Mucosa of rectum (tissue), 2 donors: ENCODE data around the gene SGMS2.

ENCODE experiments used
- H3K27ac ChIP-seq, 2 donors: one replicate each; pipeline ENCODE4 v1.7.0; 2013; ENCODE audit warnings: inconsistent platforms in 2 of 2, low read depth in 2 of 2, low read length in 2 of 2
- H3K27me3 ChIP-seq, 2 donors: one replicate each; pipeline ENCODE4 v1.7.0; 2013; ENCODE audit warnings: low read length in 2 of 2; ENCODE audit not compliant: control insufficient read depth in 2 of 2, insufficient read depth in 2 of 2
- H3K36me3 ChIP-seq, 2 donors: one replicate each; pipeline ENCODE4 v1.7.0; 2013; ENCODE audit warnings: low read length in 2 of 2; ENCODE audit not compliant: control insufficient read depth in 2 of 2, insufficient read depth in 2 of 2
- H3K4me1 ChIP-seq, 2 donors: one replicate each; pipeline ENCODE4 v1.7.0; 2013; ENCODE audit warnings: low read length in 2 of 2, mild to moderate bottlenecking in 1 of 2; ENCODE audit not compliant: control insufficient read depth in 2 of 2, insufficient read depth in 2 of 2
- H3K4me3 ChIP-seq, 2 donors: one replicate each; pipeline ENCODE4 v1.7.0; 2013; ENCODE audit warnings: low read length in 2 of 2
- H3K9ac ChIP-seq, 2 donors: one replicate each; pipeline ENCODE4 v1.7.0; 2013; ENCODE audit warnings: low read length in 2 of 2, low read depth in 1 of 2, mild to moderate bottlenecking in 1 of 2
- H3K9me3 ChIP-seq, 2 donors: one replicate each; pipeline ENCODE4 v1.7.0; 2013; ENCODE audit warnings: low read length in 2 of 2; ENCODE audit not compliant: control insufficient read depth in 2 of 2
- donor health status: healthy.
- donor health status: Normal muscosa, but diverticular disease.

The SGMS2 gene

DNA sequence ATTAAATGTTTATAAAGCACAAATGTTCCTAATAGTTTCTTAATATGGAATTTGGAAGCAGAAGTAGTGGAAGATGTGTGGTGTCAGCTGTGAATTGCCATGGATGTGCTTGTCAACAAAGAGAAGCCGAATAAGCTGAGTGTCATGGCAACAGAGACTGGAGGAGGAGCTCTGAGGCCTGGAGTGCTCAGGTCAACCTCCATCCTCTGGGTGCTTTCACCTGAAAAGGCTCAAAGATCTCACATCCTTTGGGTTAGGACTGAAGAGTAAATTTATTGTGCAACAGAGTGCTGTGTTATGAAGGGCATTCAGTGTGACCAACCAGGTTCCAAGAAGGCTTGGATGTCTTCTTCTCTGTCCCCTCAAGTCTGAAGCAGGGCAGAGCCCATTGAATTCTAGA, 18.7 kb downstream of the SGMS2 start:
- Histone ChIP-seq H3K9me3 (no peaks in the 10 kb centered on the region), H3K4me3 (no peak overlapping the region), H3K4me1 (peaks cover 2 to 4% of the 10 kb centered on the region in 2 donors), H3K27ac (no peak overlapping the region), H3K9ac (no peak overlapping the region), H3K36me3 (no peaks in the 10 kb centered on the region), H3K27me3 (no peaks in the 10 kb centered on the region)

DNA sequence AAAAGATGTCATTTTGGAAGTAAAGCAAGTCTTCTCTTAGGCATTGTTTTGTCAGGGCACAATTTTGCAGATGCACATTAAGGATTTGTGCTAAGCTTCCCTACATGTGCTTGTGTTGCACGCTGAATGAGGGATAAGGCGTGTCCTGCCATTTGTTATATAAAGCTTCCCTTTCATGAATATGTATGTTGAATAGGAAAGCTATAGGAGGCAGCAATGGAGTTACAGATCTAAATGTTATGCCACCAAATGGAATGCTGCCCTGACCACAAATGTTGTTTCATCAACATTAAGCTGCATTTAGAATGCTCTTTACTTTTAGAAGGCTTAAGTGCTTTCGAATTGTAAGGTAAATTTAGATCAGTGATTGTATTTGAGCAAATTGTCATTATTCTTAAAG, 20.9 kb downstream of the SGMS2 start:
- Histone ChIP-seq H3K4me3 (no peak overlapping the region), H3K9ac (no peak overlapping the region), H3K4me1 (no peaks in the 10 kb centered on the region), H3K27me3 (no peaks in the 10 kb centered on the region), H3K9me3 (no peaks in the 10 kb centered on the region), H3K27ac (no peak overlapping the region), H3K36me3 (no peaks in the 10 kb centered on the region)

DNA sequence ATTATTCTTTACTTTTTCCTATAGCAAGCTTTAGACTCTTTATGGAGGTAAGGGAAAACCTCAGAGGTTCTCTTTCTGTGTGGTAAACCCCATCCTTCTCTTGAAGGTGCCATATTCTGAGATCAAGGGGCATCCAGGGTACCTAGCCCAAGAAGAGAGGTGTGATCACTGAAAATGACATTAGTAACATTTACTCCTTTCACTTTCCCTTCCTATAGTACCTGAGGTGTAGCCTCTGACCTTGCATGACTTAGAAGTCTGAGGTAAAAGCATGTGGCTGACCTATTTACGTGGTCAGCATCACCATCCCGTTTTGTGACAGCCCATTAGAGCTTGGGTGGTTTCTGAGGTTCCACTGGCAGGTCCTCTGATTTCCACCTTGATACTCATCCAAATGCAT, 25.7 kb downstream of the SGMS2 start:
- Histone ChIP-seq H3K27ac (no peak overlapping the region), H3K9me3 (no peaks in the 10 kb centered on the region)

DNA sequence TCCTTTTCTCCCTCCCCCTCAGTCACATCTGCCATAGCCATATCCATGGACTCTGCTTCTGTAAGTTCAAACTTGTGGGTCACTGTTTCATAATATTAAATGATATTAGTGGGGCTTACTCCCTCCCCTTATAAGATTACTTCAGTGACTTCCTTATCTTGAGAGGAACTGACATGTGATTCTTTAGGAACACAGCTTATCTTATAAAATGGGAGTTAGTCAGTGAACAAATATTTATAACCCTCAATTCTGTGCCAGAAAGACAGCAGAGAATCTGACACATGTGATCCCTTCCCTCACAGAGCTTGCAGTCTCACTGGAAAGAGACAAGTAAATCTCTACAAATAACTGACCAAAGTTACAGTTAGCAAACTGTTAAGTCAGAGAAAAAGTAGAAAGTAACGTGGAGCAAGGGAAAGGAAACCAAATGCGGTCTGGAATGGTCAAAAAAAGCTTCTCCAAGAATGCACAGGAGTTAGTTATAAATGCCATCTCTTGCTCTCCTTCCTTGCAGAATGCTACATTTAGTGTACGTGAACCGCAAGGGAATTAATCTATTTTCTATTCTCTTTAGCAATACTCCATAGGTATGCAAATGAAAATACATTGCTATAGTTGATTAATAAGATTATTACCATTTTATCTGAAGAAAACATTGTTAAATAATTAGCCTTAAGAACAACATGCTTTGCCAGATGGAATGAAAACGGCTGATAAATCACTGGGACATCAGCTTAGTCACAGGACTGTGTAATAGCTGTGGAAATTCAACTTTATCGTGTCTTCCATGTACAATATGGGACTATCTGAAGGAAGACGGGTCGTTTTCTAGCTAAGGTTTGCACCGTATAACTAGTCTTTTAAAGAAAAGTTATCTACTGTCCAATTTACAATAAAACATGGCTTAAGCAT, 29.0 kb downstream of the SGMS2 start:
- Histone ChIP-seq H3K9ac (no peak overlapping the region), H3K27me3 (no peaks in the 10 kb centered on the region), H3K27ac (no peak overlapping the region), H3K4me1 (peaks cover 0 to 14% of the 10 kb centered on the region in 2 donors), H3K4me3 (peak overlapping the region in 1 of 2 donors; percentile 37), H3K9me3 (no peaks in the 10 kb centered on the region), H3K36me3 (no peaks in the 10 kb centered on the region)

More for the DNA sequence above, 25.7 kb downstream of the SGMS2 start:
- peaks cover 0 to 14% of the 10 kb centered on the region in 2 donors for H3K4me1 ChIP-seq
- H3K9ac ChIP-seq, result no peak overlapping the region
- no peaks in the 10 kb centered on the region for H3K36me3 ChIP-seq
- no peak overlapping the region for H3K4me3 ChIP-seq
- no peaks in the 10 kb centered on the region for H3K27me3 ChIP-seq

DNA sequence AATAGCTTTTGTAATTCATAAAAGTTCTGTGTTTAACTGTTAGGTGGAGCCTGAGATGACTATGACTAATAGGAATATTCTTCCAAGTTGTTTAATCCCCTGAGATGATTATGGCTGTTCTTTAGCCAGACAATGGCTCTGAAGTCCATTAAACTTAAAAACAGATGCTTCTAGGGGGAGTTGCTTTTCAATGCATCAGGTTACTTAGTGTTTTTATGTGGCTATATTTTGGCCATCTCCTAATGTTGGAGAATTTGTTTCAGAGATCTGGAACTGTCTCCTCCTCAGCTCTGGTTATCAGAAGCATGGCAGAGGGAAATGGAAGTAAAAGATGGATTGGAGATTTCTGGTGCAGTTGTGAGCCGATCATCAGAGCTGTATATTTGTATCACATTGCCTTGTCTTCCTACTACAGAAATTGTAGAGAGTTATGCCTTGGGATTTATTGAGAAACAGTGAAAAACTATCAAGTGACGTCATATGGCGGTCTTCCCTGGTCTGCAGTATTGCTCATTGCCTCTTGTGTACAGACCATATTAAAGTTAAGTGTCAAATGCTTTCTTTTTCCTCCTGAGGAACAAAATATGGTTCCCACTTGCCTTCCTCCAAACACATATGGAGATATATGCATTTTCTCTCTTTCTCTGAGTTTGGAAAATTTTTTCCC, 29.8 kb downstream of the SGMS2 start:
- Histone ChIP-seq H3K9ac (no peak overlapping the region), H3K4me1 (peaks cover 0 to 14% of the 10 kb centered on the region in 2 donors), H3K27ac (peak overlapping the region in 1 of 2 donors; percentile 34), H3K4me3 (peak overlapping the region in 1 of 2 donors; percentile 37), H3K36me3 (no peaks in the 10 kb centered on the region), H3K9me3 (no peaks in the 10 kb centered on the region), H3K27me3 (no peaks in the 10 kb centered on the region)

DNA sequence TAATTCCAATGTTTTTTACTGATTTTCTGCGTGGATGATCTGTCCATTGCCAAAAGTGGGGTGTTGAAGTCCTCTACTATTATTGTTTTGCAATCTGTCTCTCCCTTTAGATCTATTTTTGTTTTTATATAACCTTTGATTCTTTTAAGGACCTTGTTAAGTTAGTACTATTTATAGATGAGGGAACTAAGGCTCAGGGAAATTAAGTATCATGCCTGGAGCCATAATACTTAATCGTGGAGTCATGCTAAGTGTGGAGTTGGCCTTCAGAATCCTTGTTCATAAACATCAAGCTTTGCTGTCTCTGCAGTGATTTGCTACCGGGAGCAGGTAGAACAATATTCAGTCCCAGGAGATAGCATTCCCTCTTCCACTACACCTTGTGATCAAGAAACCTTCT, 31.0 kb downstream of the SGMS2 start:
- no peaks in the 10 kb centered on the region for H3K27me3 ChIP-seq

DNA sequence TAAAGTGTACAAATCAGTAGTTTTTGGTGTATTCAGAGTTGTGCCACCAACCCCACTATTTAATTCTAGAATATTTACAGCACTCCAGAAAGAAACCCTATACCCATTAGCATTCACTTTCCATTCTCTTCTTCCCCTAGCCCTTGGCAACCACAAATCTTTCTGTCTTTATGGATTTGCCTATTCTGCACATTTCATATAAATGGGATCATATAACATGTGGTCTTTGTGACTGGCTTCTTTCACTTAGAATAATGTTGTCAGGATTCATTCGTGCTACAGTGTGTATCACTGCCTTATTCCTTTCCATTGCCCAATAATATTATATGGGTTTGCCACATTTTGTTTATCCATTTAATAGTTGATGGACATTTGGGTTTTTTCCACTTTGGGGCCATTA, 32.2 kb downstream of the SGMS2 start:
- Histone ChIP-seq H3K4me1 (peaks cover 0 to 14% of the 10 kb centered on the region in 2 donors), H3K36me3 (no peaks in the 10 kb centered on the region), H3K27ac (no peak overlapping the region), H3K27me3 (no peaks in the 10 kb centered on the region), H3K4me3 (no peak overlapping the region), H3K9ac (no peak overlapping the region), H3K9me3 (no peaks in the 10 kb centered on the region)

More for the DNA sequence above, 31.0 kb downstream of the SGMS2 start:
- H3K9me3 ChIP-seq, result no peaks in the 10 kb centered on the region
- no peaks in the 10 kb centered on the region for H3K36me3 ChIP-seq
- no peak overlapping the region for H3K9ac ChIP-seq
- no peak overlapping the region for H3K4me3 ChIP-seq
- peaks cover 0 to 14% of the 10 kb centered on the region in 2 donors for H3K4me1 ChIP-seq
- H3K27ac ChIP-seq, result no peak overlapping the region

DNA sequence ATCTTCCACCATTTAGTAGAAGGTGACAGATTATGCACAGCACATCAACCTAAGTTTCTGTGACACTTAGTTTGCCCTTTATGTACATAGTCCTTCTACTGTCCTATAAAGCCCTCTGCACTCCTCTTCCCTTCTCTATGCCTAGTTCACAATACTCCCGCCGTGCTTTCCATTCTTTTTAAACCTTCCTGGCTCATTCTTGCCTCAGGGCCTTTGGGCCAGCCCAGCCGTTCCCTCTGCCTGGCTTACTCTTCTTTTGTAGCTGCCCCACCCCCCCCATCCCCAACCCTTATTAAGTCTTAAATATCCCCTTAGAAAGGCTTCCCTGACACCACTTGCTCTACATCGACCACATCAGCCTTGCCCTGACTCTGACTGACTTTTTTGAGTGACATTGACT, 33.0 kb downstream of the SGMS2 start:
- peaks cover 0 to 15% of the 10 kb centered on the region in 2 donors for H3K4me1 ChIP-seq

DNA sequence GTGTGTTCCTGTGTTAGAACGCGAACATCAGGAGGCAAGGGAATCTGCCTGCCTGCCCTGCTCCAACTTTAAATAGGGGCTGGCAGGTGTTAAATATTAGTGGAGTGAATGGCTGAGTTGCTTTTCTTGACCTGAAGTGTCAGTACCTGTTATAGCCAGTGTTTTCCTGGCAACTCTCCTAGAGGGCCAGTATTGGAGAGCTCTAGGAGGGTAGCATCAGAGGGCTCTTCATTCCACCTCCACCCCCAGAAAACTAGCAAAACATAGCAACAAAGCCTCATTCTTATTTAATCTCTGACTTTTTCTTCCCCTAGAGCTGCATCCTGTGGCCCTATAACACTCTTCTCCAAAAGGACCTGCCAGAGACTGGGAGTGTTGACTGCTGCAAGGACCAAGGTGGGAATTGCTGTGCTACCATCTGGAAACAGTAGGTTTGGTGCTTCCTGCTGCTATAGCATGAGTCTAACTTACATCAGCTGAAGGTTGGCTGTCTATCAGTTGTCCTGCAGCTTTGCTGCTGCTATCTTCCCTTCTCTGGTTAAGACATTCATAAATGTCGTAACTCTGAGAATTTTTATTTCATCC, 33.5 kb downstream of the SGMS2 start:
- Histone ChIP-seq H3K36me3 (no peaks in the 10 kb centered on the region), H3K27me3 (no peaks in the 10 kb centered on the region), H3K4me1 (peaks cover 0 to 19% of the 10 kb centered on the region in 2 donors), H3K27ac (no peak overlapping the region), H3K4me3 (no peak overlapping the region), H3K9ac (no peak overlapping the region), H3K9me3 (no peaks in the 10 kb centered on the region)

More for the DNA sequence above, 33.0 kb downstream of the SGMS2 start:
- Histone ChIP-seq H3K36me3 (no peaks in the 10 kb centered on the region), H3K9ac (no peak overlapping the region), H3K27me3 (no peaks in the 10 kb centered on the region), H3K27ac (no peak overlapping the region), H3K4me3 (no peak overlapping the region), H3K9me3 (no peaks in the 10 kb centered on the region)

DNA sequence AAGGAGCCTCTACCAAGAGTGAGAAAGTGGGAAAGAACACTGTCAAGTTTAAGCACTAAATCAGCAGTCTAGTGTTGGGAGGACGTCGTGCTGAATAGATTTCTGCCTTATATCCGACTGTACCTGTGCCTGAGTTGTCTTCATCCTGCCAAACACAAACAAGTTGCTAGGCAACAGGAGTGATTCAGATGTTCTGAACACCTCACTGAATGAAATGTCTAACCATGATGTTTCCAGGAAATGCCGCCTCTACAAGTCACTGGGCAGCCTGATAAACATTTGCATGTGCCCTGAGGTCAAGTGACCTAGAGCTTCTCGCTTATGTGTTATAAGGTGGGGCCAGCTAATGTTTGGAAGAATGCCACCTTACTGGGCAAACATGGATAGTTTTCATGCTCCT, 37.9 kb downstream of the SGMS2 start:
- Histone ChIP-seq H3K4me3 (no peak overlapping the region), H3K9me3 (no peaks in the 10 kb centered on the region), H3K36me3 (no peaks in the 10 kb centered on the region), H3K9ac (no peak overlapping the region), H3K4me1 (peaks cover 0 to 13% of the 10 kb centered on the region in 2 donors), H3K27ac (peak overlapping the region in 1 of 2 donors; percentile 5), H3K27me3 (no peaks in the 10 kb centered on the region)
